GM03348 (cell line): ENCODE data around the gene SMOC2.

Experiments used
- DNase-seq: peaks from one replicate; pipeline ENCODE4 v3.0.0; 2012; ENCODE audit warnings: low spot score

SMOC2 gene

DNA sequence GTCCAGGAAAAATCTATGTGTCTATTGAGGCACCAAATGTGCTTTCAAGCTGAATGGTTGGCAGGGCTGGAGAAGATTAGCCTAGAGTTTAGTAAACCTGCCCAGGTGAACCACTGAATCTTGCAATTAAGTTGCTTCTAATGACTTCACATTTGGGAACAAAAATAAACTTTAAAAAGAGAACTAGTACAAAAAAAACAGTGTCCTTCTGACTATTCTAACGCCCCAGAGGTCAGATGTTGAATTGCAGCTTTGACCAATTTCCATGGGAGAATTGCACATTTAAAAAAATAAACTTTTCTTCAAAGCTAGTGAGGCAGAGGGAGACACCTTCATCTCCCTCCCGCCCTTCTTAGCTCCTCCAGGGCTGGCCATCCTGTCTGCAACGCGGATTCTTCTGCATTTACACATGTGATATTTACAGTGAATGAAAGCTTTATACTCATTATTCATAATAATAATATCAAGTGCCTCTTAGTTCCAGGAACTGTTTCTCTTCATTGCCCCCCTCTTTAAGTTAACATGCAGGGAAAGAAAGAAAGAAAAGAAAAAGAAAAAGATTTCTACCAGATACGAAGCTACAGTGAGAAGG is 270.2 kb downstream of the SMOC2 start:
- DNase-seq = no peak

DNA sequence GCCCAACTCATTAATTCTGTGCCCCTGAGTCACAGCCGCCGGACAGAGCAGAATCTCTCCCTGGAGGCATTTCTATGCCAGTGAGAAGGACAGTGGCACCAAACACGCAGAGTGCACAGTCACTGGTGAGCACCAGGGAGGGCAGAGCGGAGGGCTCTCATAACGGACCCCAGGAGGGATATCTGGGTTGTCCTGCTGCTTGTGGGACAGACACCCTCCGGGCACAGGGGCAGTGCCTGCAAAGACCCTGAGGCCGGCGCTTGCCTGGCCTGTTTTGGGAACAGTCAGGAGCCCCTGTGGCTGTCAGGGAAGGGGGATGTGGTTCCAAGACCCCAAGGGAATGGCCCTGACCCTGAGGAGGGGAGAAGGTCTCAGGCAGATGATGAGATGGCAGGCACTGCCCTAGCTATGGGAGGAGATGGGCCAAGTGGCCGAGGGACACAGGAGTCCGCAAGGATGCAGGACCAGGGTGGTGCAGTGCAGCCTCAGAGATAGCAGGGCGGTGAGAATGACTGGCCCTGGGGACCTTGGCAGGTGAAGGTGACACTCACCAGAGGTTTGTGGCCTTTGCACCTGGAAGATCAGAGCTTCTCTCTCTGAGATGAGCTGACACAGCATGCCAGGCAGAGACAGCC is 270.8 kb downstream of the SMOC2 start:
- DNase-seq = no peak

DNA sequence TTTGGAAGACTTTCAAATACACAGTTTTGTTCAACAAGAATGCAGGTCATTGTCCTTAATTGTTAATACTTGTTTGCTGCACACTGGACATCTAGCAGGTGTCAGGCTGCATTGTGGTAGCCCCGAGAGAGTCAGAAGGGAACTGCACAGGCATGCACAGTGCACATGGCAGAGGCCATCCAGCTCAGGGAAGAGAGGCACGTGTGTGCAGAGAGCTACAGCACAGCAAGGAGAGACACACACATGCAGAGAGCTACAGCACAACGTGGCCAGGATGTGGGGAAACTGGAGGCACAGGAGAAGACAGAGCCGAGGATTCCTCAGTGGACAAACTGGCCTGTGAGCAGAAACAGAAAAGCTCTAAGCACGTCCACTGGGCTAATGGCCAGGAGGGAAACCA is 272.0 kb downstream of the SMOC2 start:
- DNase-seq = no peak

DNA sequence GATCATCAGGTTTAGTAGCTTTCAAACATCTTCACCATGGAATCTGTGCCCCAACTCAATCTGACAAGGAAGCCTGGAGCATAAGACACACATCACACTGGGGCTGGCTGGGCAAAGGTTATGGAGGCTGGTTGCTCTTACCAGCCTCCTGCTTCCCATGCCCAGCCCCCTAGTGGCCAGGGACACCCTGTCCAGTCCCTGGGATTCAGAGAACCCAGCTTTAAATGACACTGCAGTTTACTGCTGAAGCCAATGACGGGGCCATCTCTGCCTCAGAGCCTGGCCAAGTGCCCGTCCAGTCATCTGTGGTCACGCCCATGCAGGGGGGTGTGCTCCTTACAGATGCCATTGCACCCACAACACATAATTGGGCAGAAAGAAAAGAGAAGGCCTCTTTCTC is 272.9 kb downstream of the SMOC2 start:
- DNase-seq = no peak

DNA sequence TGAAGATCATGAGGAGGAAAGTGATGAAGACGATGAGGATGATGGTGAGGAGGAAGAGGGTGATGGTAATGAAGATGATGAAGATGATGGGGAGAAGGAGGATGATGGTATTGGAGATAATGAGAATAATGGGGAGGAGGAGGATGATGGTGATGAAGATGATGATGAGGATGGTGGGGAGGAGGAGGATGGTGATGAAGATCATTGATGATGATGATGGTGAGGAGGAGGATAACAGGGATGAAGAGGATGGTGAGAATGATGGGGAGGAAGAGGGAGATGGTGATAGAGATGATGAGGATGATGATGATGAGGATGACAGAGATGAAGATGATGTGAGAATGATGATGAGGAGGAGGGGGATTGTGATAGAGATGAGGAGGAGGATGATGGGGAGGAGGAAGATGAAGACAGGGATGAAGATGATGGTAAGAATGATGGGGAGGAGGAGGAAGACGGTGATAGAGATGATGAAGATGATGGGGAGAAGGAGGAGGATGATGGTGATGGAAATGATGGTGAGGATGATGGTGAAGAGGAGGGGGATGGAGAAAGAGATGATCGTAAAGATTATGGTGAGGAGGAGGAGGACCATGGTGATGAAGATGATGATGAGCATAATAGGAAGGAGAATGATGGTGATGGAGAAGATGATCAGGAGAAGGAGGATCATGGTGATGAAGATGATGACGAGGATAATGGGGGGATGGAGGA is 273.7 kb downstream of the SMOC2 start:
- no peak for DNase-seq

DNA sequence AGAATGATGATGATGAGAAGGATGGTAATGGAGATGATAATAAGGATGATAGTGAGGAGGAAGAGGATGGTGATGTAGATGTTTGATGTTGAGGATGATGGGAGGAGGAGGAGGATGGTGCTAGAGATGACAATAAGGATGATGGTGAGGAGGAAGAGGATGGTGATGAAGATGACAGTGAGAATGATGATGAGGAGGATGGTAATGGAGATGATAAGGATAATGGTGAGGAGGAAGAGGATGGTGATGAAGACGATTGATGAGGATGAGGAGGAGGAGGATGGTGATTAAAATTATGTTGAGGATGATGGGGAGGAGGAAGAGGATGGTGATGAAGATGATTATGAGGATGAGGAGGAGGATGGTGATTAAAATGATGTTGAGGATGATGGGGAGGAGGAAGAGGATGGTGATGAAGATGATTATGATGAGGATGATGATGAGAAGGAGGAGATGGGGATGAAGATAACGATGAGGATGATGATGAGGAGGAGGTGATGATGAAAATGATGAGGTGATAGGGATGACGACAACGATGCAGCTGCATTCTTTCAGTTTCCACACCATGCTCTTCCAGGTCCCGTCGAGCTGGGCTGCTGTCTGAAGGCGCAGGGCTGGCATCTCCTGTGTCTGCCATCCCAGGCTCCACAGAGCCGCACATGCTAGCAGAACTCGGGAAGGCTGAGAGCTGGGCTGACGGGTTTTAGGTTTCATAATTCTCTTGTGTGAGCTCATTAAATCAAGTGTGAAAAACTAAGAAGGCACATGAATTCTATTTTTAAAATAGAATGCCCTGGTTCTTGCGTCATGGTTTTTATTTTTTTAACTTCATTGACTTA is 274.9 kb downstream of the SMOC2 start:
- DNase-seq = no peak

DNA sequence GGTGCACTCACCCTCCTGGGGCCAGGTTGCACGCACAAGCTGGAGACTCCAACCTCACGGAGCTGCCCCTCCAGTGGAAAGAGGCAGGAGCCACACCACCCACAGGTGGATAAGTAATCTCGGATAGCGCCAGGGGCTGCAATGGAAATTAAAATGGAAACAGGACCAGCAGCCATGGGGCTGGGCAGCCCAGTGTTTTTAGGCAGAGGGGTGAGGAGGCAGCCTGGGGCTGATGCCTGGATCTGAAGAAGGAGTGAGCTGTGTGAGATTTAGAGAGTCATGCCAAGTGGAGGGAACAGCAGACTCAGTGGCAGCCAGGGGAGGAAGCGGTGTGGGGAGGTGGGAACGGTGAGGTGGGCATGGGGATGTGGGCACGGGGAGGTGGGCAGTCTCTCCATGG is 275.6 kb downstream of the SMOC2 start:
- DNase-seq = no peak

DNA sequence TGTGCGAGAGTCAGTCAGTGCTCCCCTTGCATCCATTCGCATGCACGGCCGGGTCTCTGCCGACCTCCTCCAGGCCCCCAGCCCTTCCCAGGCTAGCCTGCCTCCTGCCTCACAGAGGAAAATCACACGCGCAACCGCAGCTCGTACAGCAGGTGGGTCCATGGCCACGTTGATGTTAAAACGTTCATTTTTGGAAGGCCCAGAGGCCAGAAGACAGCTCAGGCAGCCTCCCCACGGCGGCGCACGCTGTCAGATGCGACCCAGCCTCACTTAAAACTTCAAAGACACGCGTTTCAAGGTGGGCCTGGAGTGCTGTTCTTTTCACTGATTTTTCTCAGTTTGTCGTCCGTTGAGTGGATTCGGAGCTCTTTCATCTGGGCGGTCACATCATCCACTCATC is 276.5 kb downstream of the SMOC2 start:
- no peak for DNase-seq
